ENCODE measurements around the gene TOMM20L. TPM values are rescaled to one million over a fixed set of nuclear protein-coding genes. Genes with fewer than 3 reads are reported as not detected.

TOMM20L gene
- not detected in 5 replicates for total RNA-seq (2022; extraction: Qiagen RNA extraction)

DNA sequence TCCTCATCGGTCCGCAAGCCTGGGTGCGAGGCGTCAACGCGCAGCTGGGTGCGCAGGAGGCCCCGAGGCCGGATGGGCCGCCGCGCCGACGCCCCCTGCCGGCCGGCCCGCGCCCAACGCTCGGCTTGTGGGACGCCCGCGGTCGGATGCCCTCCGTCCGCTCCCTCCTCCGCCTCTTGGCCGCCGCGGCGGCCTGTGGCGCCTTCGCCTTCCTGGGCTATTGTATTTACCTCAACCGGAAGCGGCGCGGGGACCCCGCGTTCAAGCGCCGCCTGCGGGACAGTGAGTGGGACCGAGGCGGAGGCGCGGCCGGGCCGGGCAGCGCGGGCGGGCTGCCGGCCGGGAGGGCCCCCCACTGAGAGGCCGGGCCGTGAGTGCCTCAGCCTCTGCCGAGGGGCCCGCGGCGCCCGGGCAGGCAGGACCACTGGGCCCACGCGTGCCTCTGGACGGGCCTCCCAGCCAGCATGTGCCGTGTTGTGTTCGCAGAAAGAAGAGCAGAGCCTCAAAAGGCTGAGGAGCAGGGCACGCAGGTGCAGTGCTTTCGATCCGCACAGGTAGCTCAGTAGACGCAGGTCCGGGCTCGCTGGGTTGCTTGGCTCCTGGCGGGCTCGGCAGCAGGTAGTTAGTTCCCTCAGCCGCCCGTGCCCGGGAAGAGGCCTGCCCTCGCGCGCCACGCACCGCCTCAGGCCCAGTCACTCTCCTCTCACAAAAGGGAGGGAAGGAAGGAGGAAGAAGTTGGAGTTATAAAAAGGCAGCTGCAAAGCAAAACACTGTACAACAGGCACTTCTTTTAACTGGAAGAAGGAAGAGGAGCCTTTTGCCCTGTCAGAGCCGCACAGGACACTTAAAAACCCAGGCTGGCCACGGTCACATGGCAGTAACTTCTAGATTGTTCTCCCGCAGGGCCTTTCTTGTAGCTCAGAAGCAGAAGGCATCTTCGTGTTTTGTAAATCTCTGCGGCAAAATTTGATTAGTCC lies at the start of gene TOMM20L:
TSS of gene TOMM20L (plus strand) at position 119 of the 977 bp plus-strand sequence. CDS start at position 147, 28 bp downstream.

GRCh38 chr14:58427281-58428117 lies 31.8 kb downstream of the TOMM20L start, which contains the start of the genes KIAA0586 and TIMM9:
Gene KIAA0586 (plus strand): TSS chr14:58427719. CDS start chr14:58428265, 546 bp downstream.
Gene TIMM9 (minus strand): TSS chr14:58427531. CDS start chr14:58411945, 15,586 bp downstream.

Other genes starting within 250 kb of the TOMM20L start
- gene ARMH4, start 243.7 kb upstream of the TOMM20L start, total RNA-seq (2022; extraction: Qiagen RNA extraction): 0.55 to 1.00 TPM (median 0.78 TPM) in 5 replicates
- gene ACTR10, start 195.8 kb upstream of the TOMM20L start, total RNA-seq (2022; extraction: Qiagen RNA extraction): 43.6 to 50.1 TPM (median 44.4 TPM) in 5 replicates
- 174 to 243 TPM (median 183 TPM) in 5 replicates for gene PSMA3, start 151.1 kb upstream of the TOMM20L start, total RNA-seq (2022; extraction: Qiagen RNA extraction)
- 3.9 to 6.6 TPM (median 5.1 TPM) in 5 replicates for gene ARID4A, start 97.4 kb upstream of the TOMM20L start, total RNA-seq (2022; extraction: Qiagen RNA extraction)
- 61.5 to 83.4 TPM (median 64.5 TPM) in 5 replicates for gene TIMM9, start 31.6 kb downstream of the TOMM20L start, total RNA-seq (2022; extraction: Qiagen RNA extraction)
- gene KIAA0586, start 31.8 kb downstream of the TOMM20L start, total RNA-seq (2022; extraction: Qiagen RNA extraction): 6.8 to 9.8 TPM (median 6.9 TPM) in 5 replicates
- gene DACT1, start 242.0 kb downstream of the TOMM20L start, total RNA-seq (2022; extraction: Qiagen RNA extraction): 0.34 to 0.74 TPM (median 0.64 TPM) in 5 replicates

Data from A549 treated with AZD2906 at 1 μM for 4 hours (cell line).